Measurements from ENCODE around the gene CA12.
"Not testable (repeated sequence)": the region's sequence is repeated elsewhere in the genome, so short reads cannot be mapped to it uniquely, and the experiment has no call there.

The CA12 gene

GRCh38 chr15:63334821-63335220 lies 46.8 kb downstream of the CA12 start:
- no peak for DNase-seq

- peak in 1 of 2 experiments; percentile 26 for DNase-seq
Observed at GRCh38 chr15:63332367-63333124, 49.1 kb downstream of the CA12 start.

- DNase-seq: no peak
Observed at GRCh38 chr15:63331456-63331855, 50.2 kb downstream of the CA12 start.

GRCh38 chr15:63330926-63331325 lies 50.7 kb downstream of the CA12 start:
- DNase-seq: no peak

GRCh38 chr15:63329567-63330350 lies 51.9 kb downstream of the CA12 start:
- DNase-seq: no peak

- DNase-seq: no peak
Observed at GRCh38 chr15:63327648-63328421, 53.8 kb downstream of the CA12 start.

GRCh38 chr15:63324770-63325169 lies 56.9 kb downstream of the CA12 start:
- DNase-seq: no peak

- no peak for DNase-seq
Observed at GRCh38 chr15:63323798-63324563, 57.7 kb downstream of the CA12 start.

- DNase-seq: no peak
Observed at GRCh38 chr15:63322541-63322940, 59.1 kb downstream of the CA12 start.

GRCh38 chr15:63321462-63321861 lies 60.2 kb downstream of the CA12 start:
- no peak for DNase-seq

- not testable (repeated sequence) for DNase-seq
Observed at GRCh38 chr15:63320981-63321380, 60.7 kb downstream of the CA12 start.

- DNase-seq: not testable (repeated sequence)
Observed at GRCh38 chr15:63320446-63320845, 61.2 kb downstream of the CA12 start.

GRCh38 chr15:63319065-63319464 lies 62.6 kb downstream of the CA12 start:
- DNase-seq: no peak

GRCh38 chr15:63318344-63318743 lies 63.3 kb downstream of the CA12 start:
- DNase-seq: no peak

GRCh38 chr15:63314409-63314808 lies 67.2 kb downstream of the CA12 start:
- DNase-seq: no peak

- DNase-seq: no peak
Observed at GRCh38 chr15:63313825-63314224, 67.8 kb downstream of the CA12 start.

GRCh38 chr15:63312286-63312685 lies 69.4 kb downstream of the CA12 start:
- DNase-seq: no peak

GRCh38 chr15:63310646-63311045 lies 71.0 kb downstream of the CA12 start:
- DNase-seq: no peak

GRCh38 chr15:63308947-63309346 lies 72.7 kb downstream of the CA12 start:
- DNase-seq: no peak

- DNase-seq: no peak
Observed at GRCh38 chr15:63308491-63308890, 73.2 kb downstream of the CA12 start.

- DNase-seq: no peak
Observed at GRCh38 chr15:63306492-63307073, 75.1 kb downstream of the CA12 start.

GRCh38 chr15:63305260-63305659 lies 76.4 kb downstream of the CA12 start:
- DNase-seq: no peak

Data from SW 1271 (cell line).